ENCODE measurements around the gene FUT4.
"Not testable (repeated sequence)": the region's sequence is repeated elsewhere in the genome, so short reads cannot be mapped to it uniquely, and the experiment has no call there.

FUT4 gene

GRCh38 chr11:94543695-94544645, at the start of gene FUT4:
TSS of gene FUT4 (plus strand) at chr11:94543921. CDS start at chr11:94544134, 213 bp downstream.
- peak; percentile 80 for DNase-seq

GRCh38 chr11:94494126-94494680, 49.5 kb upstream of the FUT4 start:
- DNase-seq = no peak

- no peak for DNase-seq
Measured at GRCh38 chr11:94500181-94500580, 43.5 kb upstream of the FUT4 start.

- DNase-seq = no peak
Measured at GRCh38 chr11:94501522-94501921, 42.2 kb upstream of the FUT4 start.

DNA sequence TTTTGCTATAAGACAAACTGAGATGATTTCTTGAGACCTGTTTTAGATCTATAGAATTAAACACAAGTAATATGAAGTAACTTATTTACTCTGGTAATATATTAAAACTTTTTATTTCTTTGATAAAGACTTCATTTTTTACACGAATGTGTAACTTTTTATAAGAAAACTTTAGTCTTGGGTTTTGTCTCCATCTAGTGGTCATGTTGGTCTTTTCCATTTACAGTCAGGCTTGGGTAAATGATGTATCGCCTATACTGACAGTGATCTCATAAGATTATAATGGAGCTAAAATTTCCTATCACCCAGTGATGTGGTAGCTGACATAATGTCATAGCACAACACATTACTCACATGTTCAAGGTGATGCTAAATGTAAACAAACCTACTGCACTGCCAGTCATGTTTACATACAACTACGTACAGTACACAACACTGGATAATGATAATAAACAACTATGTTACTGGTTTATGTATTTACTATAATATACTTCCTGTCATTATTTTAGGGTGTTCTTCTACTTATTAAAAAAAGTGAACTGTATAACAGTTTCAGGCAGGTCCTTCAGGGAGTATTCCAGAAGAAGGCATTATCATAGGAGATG, 38.9 kb upstream of the FUT4 start:
- no peak for DNase-seq

GRCh38 chr11:94506513-94506912, 37.2 kb upstream of the FUT4 start:
- not testable (repeated sequence) for DNase-seq

GRCh38 chr11:94507485-94507884, 36.2 kb upstream of the FUT4 start:
- no peak for DNase-seq

DNA sequence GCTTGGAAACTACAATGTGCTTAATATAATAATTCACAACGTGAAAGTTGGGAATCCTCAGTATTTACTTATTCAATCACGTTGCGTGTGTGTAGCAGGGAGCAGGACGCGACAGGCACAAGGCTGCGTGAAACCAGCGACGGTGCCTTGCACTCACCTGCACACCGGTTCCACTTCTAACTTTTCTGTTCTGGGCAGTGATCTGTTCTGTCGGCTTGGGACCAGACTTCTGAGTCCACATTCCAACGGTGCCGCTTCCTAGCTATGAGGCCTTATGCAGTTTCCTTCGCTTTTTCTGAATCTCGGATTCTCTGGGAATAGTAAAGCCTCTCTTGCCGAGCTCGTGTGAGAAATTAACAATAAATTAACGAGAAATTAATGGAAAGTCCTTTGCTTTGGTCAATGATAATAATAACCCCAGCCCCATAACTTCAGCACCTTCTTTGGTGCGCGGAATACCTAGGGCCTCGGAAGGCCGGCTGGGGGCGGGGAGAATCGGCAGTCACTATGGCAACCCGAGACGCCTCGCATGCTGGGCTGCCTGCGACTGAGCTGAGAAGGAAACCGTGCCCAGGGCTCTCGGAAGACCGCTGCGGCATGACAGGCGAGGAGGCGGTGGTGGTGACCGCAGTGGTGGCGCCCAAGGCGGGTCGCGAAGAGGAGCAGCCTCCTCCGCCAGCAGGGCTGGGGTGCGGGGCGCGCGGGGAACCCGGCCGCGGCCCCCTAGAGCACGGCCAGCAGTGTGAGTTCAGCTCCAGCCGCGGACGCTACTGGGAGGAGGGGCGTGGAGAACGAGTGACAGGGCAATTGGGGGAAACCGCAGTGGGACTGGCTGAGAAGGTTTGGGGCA, 31.6 kb upstream of the FUT4 start, which contains the start of gene C11orf97:
C11orf97 (plus strand) TSS at position 530 of the 850 bp plus-strand sequence; CDS start at position 598, 68 bp downstream.
- DNase-seq = peak; percentile 54

DNA sequence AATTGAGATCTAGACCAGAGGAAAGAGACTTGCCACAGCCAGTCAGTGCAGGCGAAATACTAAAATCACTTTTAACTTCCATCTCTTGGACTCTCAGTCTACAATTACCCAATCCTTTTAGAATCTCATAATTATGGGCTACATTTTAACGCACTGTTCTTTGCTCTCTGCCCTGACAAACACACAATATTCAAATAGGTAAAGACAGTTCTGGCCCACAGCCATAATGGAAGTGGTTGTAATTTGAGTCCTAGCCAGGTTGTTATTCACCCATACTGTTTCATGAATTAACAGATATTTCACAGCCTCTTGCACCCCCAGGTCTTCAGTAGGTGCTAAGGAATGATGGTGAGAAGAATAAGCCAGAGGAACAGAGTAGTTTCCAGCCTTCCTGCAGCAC, 30.6 kb upstream of the FUT4 start:
- DNase-seq = no peak

DNA sequence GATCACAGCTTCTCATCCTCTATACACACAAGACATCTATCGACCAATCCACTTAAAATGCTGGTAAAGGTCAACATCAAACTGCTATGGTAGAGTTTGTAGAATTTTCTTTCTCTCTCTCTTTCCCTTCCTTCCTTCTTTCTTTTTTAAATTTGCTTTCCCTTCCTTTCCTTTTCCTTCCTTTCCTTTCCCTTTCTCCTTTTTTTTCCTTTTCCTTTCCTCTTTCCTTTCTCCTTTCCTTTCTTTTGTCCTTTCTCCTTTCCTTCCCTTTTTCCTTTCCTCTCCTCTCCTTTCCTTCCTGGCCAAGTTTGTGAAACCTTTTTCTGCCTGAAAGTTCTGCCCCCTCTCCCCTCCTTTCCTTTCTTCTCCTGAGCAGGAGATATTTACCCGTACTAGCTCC, 28.3 kb upstream of the FUT4 start:
- DNase-seq = no peak

- no peak for DNase-seq
Measured at GRCh38 chr11:94516725-94517124, 27.0 kb upstream of the FUT4 start.

GRCh38 chr11:94518300-94518699, 25.4 kb upstream of the FUT4 start:
- DNase-seq = no peak

DNA sequence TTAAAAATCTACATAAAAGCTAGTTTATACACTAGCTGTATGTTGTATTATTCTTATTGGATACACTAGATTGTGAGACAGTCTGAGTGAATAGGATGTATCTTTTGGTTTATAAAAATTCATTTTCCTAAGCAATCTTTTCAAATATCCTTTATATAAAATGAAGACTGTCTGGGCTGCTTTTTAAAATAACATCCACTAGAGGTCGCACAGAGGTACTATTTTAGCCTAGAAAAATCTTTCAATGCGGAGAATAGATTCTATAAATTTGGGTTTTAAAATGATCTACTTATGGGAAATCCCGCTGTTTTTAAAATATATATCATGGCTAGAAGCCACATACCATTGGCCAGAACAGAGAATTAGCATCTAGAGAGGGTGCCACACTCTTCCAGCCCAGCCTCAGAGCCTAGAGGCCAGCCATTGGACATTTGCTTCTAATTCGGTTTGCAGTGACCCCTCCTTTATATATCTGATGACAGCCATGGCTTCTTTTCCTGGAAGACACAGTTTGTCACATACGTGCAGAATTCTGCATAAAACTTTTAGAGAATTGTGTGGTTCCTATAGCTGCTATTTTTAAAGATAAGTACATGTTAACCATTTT, 24.1 kb upstream of the FUT4 start:
- DNase-seq = no peak

GRCh38 chr11:94521684-94522083, 22.0 kb upstream of the FUT4 start:
- no peak for DNase-seq

DNA sequence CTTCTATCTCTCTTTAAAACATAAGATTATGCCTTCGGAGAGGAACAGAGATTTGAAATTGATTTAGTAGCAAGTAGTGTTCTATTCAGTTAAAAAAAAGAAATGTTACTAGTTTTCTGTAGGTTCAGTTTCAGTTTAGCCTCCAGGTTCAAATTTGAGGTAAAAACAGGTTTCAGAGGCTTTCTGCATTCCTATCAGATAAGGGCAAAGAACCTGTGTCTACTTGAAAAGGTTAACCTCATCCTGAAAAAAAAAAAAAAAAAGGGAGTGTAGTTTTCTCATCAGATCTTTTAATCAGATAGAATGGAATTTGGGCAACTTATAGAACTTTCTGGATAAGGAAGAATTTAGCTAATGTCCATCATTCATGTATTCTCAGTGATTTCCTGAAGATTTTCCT, 19.4 kb upstream of the FUT4 start:
- DNase-seq = no peak

- DNase-seq = no peak
Measured at GRCh38 chr11:94525546-94526324, 18.0 kb upstream of the FUT4 start.

GRCh38 chr11:94526645-94527438, 16.9 kb upstream of the FUT4 start:
- no peak for DNase-seq

DNA sequence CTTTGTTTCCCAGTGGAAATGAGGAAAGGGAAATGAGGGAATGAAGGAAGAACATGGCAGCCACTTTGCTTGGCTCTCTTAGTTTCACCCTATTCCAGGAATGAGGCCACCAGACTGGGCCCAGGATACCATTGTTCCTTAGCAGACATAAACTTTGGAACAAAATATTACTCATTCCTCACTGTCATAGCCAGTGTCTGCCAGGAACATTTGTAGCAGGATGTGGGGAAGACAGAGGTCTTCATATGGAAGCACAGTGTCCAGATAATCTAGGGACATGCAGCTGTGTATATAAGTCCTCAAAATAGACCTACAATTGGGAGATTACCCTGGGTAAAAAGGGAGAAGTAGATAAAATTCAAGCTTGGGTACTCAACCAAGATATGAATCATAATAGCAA, 15.2 kb upstream of the FUT4 start:
- DNase-seq = no peak

DNA sequence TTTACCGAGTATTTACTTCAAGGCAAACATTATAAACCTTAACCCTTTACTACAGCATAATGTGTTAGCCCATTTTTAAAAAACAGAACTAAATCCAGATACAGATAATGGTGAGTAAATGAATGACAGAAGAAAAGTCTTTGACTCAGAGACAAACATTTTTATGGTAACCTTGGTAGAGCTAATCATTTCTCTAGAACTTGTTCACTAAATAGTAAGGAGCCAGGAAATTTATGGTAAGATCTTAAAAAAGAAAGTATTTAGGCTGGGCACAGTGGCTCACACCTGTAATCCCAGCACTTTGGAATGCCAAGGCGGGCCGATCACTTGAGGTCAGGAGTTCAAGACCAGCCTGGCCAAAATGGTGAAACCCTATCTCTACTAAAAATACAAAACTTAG, 11.5 kb upstream of the FUT4 start:
- DNase-seq = no peak

GRCh38 chr11:94533206-94533605, 10.5 kb upstream of the FUT4 start:
- DNase-seq = no peak
